Caco-2 (cell line): ENCODE measurements around the gene AKT2. TPM values are rescaled to one million over a fixed set of nuclear protein-coding genes. Genes with fewer than 3 reads are reported as not detected.
A peak's percentile ranks its signal among the peaks of the same experiment; 100 is the strongest.

ENCODE experiments used
- BruUV-seq: library from RNA; stranded (reverse); fragments of 400-500 nt; replicated peaks from 2 replicates; lab custom pipeline; 2021; lab: Mats Ljungman, UMichigan
- CTCF ChIA-PET: fragments of 300-600 bp; sonication (Branson Sonifier 250); formaldehyde crosslinking; loops from one replicate; lab custom pipeline; 2022; ENCODE audit warnings: antibody characterized with exemption; lab: Charles Lee
- POLR2A ChIA-PET: fragments of 300-600 bp; sonication (Branson Sonifier 250); formaldehyde crosslinking; loops from one replicate; lab custom pipeline; 2022; ENCODE audit warnings: antibody characterized with exemption; lab: Charles Lee
- DNase-seq, 2 experiments: peaks; one replicate each; pipeline versions ENCODE4 v3.0.0 to v3.0.0-alpha.2; 2020 to 2022
- H3K27me3 ChIP-seq: replicated peaks from 2 replicates; pipeline ENCODE4 v1.6.0; 2011; ENCODE audit warnings: low read length; ENCODE audit not compliant: control insufficient read depth, insufficient read depth
- H3K36me3 ChIP-seq: 2 replicates; pipeline ENCODE4 v1.5.1; 2011; ENCODE audit warnings: low read length; ENCODE audit not compliant: control insufficient read depth, insufficient read depth
- H3K4me1 ChIP-seq: fragments of 250-450 bp; sonication (Bioruptor Pico); 2 replicates; pipeline ENCODE4 v1.5.1; 2020; ENCODE audit warnings: mild to moderate bottlenecking
- H3K4me3 ChIP-seq: 2 replicates; pipeline ENCODE4 v1.5.1; 2011; ENCODE audit warnings: low read depth, mild to moderate bottlenecking, control low read depth, low read length
- H3K9me3 ChIP-seq: fragments of 250-450 bp; sonication (Bioruptor Pico); 2 replicates; pipeline ENCODE4 v1.5.1; 2020; ENCODE audit warnings: mild to moderate bottlenecking, moderate library complexity
- H3K27ac Mint-ChIP-seq: one replicate; pipeline ENCODE4 v1.8.0; 2022; ENCODE audit warnings: mixed read lengths; ENCODE audit not compliant: unreplicated experiment
- H3K27me3 Mint-ChIP-seq: one replicate; pipeline ENCODE4 v1.8.0; 2022; ENCODE audit warnings: mixed read lengths; ENCODE audit not compliant: insufficient read depth, unreplicated experiment
- H3K36me3 Mint-ChIP-seq: one replicate; pipeline ENCODE4 v1.8.0; 2022; ENCODE audit warnings: mild to moderate bottlenecking, mixed read lengths; ENCODE audit not compliant: insufficient read depth, unreplicated experiment
- H3K4me1 Mint-ChIP-seq: one replicate; pipeline ENCODE4 v1.8.0; 2022; ENCODE audit warnings: low read depth, mixed read lengths; ENCODE audit not compliant: unreplicated experiment
- H3K4me3 Mint-ChIP-seq: one replicate; pipeline ENCODE4 v1.8.0; 2022; ENCODE audit warnings: mild to moderate bottlenecking, moderate library complexity, mixed read lengths; ENCODE audit not compliant: unreplicated experiment
- H3K9me3 Mint-ChIP-seq: one replicate; pipeline ENCODE4 v1.8.0; 2022; ENCODE audit warnings: mixed read lengths; ENCODE audit not compliant: unreplicated experiment
- intact Hi-C: fragments of 100-400 bp; cut with micrococcal nuclease; formaldehyde crosslinking; loops from one replicate; pipeline ENCODE4 v1.10.0; 2022; ENCODE audit not compliant: unreplicated experiment
- total RNA-seq: library from RNA; stranded (reverse); gene quantifications from 2 replicates; pipeline ENCODE4 v1.2.3, GENCODE V29; 2022
- TF ChIP-seq, protein P1 (sequence below), 2 experiments: fragments of 200-600 bp in 1 of 2; IDR thresholded peaks; 1 replicate in 1 of 2; 2 replicates in 1 of 2; pipeline versions ENCODE4 v1.5.1 to v1.8.0; 2011 to 2022; ENCODE audit warnings: antibody characterized with exemption in 1 of 2, control low read depth in 1 of 2, inconsistent platforms in 1 of 2, low read depth in 1 of 2, low read length in 1 of 2, mild to moderate bottlenecking in 1 of 2, moderate library complexity in 1 of 2; ENCODE audit not compliant: insufficient read depth in 1 of 2, severe bottlenecking in 1 of 2, unreplicated experiment in 1 of 2

The AKT2 gene
- total RNA-seq, 1 experiment from 2014 or later, result 169 TPM

DNA sequence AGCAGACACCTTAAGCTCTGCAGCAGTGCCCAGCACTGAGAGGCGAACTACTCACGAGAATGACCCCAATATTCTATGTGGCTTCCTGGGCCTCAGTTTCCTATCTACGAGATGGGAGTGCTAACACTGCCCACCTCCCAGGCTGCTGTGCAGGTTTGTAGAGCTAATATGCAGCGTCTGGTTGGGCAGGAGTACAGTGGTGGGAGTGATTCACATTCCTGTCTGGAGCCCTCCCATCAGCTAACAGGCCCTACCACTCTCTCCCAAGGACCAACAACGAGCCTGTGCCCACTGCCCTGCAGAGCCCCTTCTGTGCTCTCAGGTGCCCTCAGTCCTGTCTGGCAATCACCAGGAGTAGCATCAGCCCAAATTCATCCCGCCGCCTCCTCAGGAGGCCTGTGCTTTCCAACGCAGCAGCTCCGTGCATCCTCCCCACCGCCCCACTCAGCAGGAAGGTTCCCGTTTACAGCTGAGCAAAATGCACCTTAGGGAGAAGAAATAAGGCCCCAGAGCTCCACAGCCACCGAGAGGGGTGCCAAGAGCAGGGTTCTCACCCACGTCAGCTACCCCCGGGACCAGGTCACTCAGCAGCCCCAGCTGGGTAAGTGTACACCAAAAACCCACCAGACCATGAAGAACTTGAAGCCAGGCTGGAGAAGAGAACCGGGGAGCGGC, 6.6 kb downstream of the AKT2 start:
- intact Hi-C loops, result no loop called here
- Histone ChIP-seq H3K4me3 (no peak overlapping the region), H3K4me1 (peaks cover under 1% of the 10 kb centered on the region; the same call in 1 of the 2 replicates), H3K27me3 (no peaks in the 10 kb centered on the region), H3K9me3 (no peaks in the 10 kb centered on the region), H3K36me3 (peaks cover 1% of the 10 kb centered on the region; the same call in 1 of the 2 replicates)
- POLR2A ChIA-PET, result interaction anchor here (0.6 kb wide), 1 partner anchor 531 kb away, joined by 3 read pairs; no protein-coding TSS in a partner anchor
- TF ChIP-seq, protein P1, sequence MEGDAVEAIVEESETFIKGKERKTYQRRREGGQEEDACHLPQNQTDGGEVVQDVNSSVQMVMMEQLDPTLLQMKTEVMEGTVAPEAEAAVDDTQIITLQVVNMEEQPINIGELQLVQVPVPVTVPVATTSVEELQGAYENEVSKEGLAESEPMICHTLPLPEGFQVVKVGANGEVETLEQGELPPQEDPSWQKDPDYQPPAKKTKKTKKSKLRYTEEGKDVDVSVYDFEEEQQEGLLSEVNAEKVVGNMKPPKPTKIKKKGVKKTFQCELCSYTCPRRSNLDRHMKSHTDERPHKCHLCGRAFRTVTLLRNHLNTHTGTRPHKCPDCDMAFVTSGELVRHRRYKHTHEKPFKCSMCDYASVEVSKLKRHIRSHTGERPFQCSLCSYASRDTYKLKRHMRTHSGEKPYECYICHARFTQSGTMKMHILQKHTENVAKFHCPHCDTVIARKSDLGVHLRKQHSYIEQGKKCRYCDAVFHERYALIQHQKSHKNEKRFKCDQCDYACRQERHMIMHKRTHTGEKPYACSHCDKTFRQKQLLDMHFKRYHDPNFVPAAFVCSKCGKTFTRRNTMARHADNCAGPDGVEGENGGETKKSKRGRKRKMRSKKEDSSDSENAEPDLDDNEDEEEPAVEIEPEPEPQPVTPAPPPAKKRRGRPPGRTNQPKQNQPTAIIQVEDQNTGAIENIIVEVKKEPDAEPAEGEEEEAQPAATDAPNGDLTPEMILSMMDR (IDR thresholded peaks at IDR 0.05; ENCODE audit: insufficient read depth in 1 of 2, low read depth in 1 of 2, low read length in 1 of 2, severe bottlenecking in 1 of 2, unreplicated experiment in 1 of 2), result no peak
- CTCF ChIA-PET, result interaction anchor here (2.0 kb wide), 1 partner anchor 27 kb away, joined by 4 read pairs; no protein-coding TSS in a partner anchor
- BruUV-seq, result no TSS peak
- Mint-ChIP-seq H3K4me1 (no peaks in the 10 kb centered on the region), H3K36me3 (peaks cover 18% of the 10 kb centered on the region), H3K27me3 (no peaks in the 10 kb centered on the region), H3K9me3 (no peaks in the 10 kb centered on the region), H3K4me3 (no peak overlapping the region), H3K27ac (no peak overlapping the region)
- DNase-seq, result no peak

DNA sequence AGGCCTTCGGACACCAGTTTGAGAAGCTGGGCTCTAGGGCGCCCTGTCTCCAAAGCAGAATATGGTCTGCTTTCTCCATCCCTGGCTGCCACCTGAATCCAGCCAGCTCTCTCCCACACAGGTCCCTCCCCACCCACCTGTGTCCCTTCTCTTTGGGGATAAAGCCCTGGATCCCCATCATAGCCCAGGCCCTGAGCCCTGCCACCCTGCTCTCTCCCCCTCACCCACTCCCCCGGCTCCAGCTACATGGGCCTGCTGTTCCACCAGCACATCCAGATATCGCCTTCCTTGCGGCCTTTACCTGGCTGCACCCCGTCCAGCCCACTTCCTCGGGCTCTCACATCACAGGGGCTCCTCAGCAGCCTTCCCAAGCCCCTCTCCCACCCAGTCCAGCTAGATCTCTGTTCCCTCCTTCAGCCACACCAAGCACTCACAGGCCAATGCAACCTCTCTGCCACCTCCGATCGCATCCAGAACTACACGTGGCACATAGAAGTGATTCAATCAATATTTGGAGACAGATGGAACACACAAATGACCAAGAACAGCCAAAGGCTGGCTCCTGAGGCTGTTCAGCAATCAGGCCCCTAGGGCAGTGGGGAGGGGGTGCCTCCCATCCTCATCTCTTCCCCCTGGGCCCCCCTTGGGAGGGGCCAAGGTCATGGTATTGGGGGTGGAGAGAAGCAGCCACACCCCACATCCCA, 7.6 kb downstream of the AKT2 start:
- intact Hi-C loops, result no loop called here
- POLR2A ChIA-PET, result no interaction called here
- CTCF ChIA-PET, result interaction anchor here (0.5 kb wide), 2 partner anchors 59 to 224 kb away, joined by 3 to 7 read pairs; no protein-coding TSS in a partner anchor

More for the DNA sequence above, 7.6 kb downstream of the AKT2 start:
- no peaks in the 10 kb centered on the region for H3K4me1 Mint-ChIP-seq
- Histone ChIP-seq H3K4me3 (no peak overlapping the region), H3K4me1 (no peaks in the 10 kb centered on the region), H3K36me3 (peaks cover 2% of the 10 kb centered on the region; the same call in 1 of the 2 replicates), H3K27me3 (no peaks in the 10 kb centered on the region), H3K9me3 (no peaks in the 10 kb centered on the region)
- BruUV-seq, result no TSS peak
- no peaks in the 10 kb centered on the region for H3K9me3 Mint-ChIP-seq
- H3K27me3 Mint-ChIP-seq, result no peaks in the 10 kb centered on the region
- DNase-seq, result no peak
- no peak overlapping the region for H3K4me3 Mint-ChIP-seq
- H3K27ac Mint-ChIP-seq, result peak overlapping the region; percentile 7
- H3K36me3 Mint-ChIP-seq, result peaks cover 25% of the 10 kb centered on the region
- TF ChIP-seq, protein P1 (IDR thresholded peaks at IDR 0.05; ENCODE audit: insufficient read depth in 1 of 2, low read depth in 1 of 2, low read length in 1 of 2, severe bottlenecking in 1 of 2, unreplicated experiment in 1 of 2), result no peak
